NAMALWA (cell line): ENCODE results near the gene NOTCH1.

Experiments used
- DNase-seq: peaks from one replicate; pipeline ENCODE4 v3.0.0-alpha.2; 2015; ENCODE audit warnings: low spot score

The NOTCH1 gene

DNA sequence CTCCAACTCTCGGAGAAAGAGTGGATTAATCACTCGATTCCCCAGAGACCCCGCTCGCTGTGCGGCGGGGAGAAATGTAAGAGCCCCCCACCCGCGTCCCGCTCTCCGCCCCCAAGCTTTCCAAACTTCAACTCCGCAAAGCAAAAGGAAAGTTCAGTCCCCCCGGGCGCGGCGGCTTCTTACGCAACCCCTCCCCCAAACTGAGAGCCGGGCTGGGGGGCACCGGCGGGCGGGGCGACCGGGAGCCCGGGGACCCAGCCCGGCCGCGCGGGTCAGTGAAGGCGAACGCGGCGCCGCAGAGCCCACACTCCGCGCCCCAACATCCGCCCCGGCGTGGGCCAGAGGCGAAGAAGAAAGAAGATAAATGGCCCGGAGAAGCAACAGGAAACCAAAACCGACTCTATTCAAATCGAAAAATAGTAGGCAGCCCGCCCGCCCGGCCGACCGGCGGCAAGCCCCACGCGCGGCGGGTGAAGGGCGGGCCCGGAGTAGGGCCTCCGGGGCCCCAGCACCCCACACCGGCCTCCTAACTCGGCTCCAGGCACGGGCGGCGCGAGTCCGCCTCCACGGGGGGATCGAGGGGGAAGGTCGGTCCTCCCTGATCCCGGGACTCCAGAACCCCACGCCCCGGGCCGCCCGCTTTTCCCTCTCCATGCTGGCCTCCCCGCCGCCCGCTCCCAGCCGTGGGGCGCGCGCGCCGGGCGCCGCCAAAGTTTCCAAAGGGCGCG lies 720 bp downstream of the NOTCH1 start:
- DNase-seq, result peak; percentile 66

GRCh38 chr9:136544548-136544963 lies 1.3 kb downstream of the NOTCH1 start:
- peak; percentile 51 for DNase-seq

GRCh38 chr9:136543830-136544547 lies 1.9 kb downstream of the NOTCH1 start:
- DNase-seq, result no peak

DNA sequence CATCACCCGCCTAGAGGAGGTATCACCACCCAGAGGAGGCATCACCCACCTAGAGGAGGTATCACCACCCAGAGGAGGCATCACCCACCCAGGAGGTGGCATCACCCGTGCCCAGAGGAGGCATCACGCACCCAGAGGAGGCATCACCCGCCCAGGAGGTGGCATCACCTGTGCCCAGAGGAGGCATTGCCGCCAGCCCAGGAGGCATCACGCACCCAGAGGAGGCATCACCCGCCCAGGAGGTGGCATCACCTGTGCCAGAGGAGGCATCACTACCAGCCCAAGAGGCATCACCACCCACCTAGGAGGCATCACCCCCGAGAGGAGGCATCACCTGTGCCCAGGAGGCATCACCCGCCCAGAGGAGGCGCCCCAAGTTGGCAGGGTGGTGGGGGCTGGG lies 2.6 kb downstream of the NOTCH1 start:
- DNase-seq, result no peak

- no peak for DNase-seq
Measured at GRCh38 chr9:136542241-136543040, 3.4 kb downstream of the NOTCH1 start.

- DNase-seq, result no peak
Measured at GRCh38 chr9:136541709-136542108, 4.1 kb downstream of the NOTCH1 start.

- no peak for DNase-seq
Measured at GRCh38 chr9:136541179-136541578, 4.7 kb downstream of the NOTCH1 start.

DNA sequence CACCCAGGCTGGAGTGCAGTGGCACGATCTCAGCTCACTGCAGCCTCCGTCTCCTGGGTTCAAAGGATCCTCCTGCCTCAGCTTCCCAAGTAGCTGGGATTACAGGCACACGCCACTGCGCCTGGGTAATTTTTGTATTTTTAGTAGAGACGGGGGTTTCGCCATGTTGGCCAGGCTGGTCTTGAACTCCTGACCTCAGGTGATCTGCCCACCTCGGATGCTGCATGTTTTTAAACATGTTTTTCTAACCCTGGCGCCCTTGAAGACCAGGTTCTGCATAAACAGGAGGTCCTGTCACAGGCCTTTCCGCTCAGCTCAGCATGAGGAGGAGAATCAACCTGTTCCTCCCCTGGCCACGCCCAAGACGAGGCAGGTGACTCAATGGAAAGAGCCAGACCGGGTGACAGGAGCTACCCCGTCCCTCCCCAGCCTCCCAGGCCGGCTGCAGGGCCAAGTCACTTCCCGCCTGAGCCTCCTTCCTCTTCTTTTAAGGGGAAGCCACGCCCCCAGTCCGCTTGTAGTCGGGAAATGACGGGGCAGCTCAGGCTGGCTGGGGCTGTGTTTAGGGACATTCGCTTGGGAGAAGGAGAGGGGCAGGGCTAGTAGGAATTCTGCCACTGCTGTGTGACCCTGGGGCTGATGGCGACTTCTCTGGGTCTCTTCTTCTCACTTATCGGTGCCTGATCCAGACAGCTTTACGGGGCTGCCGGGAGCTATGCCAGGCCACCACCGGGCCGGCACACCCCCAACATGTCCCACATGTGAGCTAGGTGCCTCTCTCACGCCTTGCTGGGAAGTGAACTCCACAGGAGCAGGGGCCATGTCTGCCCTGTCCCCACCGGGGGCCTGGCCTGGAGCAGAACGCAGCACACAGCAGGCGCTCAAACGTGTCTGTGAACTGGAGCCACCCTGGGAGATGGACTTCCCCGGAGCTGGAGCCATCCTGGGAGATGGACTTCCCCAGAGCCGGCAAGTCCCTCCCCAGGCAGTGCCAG lies 6.1 kb downstream of the NOTCH1 start:
- DNase-seq, result peak; percentile 58

DNA sequence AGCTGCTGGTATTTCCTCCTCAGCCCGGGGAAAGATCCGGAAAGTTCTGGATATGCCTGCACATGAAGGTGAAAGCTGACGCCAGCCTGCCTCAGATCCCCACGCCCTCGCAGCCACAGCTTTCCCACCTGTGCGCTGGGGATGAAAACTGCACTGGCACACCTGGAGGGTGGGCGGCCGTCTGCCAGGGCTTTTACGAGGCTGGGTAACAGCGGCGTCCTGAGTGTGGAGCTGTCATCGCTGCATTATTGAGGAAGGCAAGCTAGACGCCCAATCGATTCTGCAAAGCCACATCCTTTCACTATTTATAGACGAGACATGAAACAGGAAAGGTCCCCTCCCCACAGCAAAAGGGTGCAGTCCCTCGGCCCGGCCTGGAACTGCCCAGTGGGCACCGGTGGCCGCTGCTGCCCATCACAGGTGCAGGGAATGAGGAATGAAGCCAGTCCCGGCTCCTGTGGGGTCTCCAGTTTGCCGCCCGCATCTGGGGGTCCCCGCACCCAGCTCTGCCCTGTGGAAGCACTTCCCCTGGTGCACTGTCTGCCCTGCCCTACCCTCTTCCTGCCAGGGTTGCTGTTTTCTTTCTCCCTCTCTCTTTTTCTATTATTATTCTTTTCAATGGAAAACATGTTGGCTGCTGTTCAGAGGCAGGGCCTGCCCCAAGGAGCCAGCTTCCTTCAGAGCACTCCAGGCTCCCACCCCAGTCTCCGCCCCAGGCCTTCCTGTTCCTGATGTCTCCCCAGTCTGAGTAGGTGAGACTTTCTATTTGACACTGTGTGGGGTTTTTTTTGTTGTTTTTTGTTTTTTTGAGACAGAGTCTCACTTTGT lies 7.0 kb downstream of the NOTCH1 start:
- DNase-seq, result no peak

DNA sequence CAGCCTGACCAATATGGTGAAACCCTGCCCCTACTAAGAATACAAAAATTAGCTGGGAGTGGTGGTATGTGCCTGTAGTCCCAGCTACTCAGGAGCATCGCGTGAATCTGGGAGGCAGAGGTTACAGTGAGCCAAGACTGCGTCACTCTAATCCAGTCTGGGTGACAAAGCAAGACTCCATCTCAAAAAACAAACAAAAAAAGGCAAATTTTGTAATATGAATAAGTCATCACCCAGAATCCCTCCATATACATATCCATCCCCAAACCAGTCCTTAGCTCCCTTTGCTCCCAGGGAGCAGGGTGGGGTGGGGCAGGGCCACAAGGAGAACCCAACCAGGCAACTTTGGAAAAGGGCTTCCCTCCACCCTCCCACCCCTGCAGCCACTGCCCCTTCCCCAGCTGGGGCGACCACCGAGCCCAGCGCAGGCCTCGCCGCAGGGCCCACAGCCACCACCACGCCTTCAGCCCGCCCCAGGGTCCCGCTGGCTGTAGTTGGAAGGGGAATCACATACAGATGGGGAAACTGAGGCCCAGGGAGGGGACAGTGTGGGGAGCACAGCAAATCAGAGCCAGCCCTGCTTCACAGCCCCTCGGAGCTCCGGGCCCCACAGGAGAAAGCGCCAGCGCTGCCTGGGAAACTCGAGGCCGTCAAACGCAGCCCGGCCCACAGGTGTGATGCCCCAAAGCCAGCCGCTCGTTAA lies 7.8 kb downstream of the NOTCH1 start:
- DNase-seq, result no peak

- no peak for DNase-seq
Measured at GRCh38 chr9:136537411-136537810, 8.4 kb downstream of the NOTCH1 start.

GRCh38 chr9:136536721-136537241 lies 9.1 kb downstream of the NOTCH1 start:
- DNase-seq, result no peak

DNA sequence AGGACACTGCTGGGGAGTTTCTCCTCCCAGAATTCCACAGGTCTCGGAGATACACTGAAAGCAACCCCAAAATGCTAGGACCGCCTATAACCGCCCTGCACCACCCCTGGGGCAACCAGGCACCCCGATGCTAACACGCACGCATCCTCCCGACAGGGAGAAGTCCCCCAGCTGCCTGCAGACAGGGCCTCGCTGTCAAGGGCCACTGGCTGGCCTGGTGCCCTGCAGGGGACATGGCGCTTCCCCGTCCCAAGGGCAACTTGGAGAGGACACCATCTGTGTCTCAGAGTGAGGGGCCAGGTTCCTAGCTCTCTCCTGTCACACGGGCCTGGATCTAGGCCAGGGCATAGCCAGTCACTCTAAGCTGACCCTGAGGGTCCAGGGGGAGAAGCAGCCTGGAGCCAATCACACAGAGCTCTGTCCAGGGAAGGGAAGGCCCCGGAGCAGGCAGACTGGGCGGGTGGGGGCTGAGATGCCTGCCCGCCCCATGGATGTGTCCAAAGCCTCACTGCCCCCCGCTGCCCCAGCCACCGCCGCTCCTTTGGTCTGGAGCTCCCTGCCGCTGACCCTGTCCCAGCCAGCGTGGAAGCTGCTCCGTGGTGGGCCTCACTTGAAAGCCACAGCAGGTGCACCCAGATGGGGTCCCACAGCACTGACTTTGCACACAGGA lies 9.7 kb downstream of the NOTCH1 start:
- DNase-seq, result no peak

DNA sequence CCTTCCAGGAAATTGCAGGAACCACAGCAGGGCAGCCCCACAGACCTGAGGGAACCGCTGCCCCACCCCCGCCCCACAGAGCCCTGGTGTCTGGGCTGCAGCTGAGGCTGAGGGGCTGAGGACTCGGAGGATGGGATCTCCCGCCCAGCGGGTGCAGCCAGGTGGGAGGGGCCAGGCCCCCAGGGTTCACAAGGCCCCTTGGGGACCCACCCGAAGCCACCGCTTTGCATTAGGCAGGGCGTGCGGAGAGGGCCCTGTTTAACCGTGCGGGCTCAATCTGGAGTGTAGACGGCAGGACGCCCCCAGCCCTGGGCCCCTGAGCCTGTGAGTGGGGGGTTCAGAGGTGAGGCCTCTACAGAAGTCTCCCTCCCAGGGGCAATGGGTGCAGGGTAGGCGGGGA lies 10.8 kb downstream of the NOTCH1 start:
- peak; percentile 75 for DNase-seq

- DNase-seq, result no peak
Measured at GRCh38 chr9:136534366-136534765, 11.5 kb downstream of the NOTCH1 start.

DNA sequence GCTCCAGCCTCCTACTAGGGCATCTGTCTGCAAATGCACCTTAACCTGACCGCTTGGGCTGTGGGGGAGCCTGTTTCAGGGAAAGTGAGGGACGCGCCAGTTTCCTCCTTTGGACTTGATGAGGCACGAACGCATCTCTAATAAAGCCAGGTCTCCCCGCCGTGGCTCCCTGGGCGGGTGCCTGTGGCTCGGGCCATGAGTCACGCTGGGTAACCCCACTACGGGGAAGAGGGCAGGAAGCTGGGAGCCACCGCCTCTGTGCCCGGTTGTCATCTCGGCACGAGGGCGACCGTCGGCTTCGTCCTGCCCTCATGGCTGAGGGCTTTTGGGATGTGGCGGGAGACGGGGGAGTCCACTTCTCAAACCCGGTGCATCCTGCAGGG lies 12.1 kb downstream of the NOTCH1 start:
- no peak for DNase-seq

- DNase-seq, result peak; percentile 33
Measured at GRCh38 chr9:136532799-136533774, 12.8 kb downstream of the NOTCH1 start.
